Fibroblast of pulmonary artery (primary cell): ENCODE results near the gene ELMO1.

Experiments
- DNase-seq: peaks from one replicate; pipeline ENCODE4 v3.0.0-alpha.2; 2010; ENCODE audit warnings: low read depth
- H3K4me3 ChIP-seq: replicated peaks from 2 replicates; pipeline ENCODE4 v1.5.1; 2011; ENCODE audit warnings: low read depth, mild to moderate bottlenecking, control low read depth, low read length, moderate library complexity
- CTCF ChIP-seq: IDR thresholded peaks from 2 replicates; pipeline ENCODE4 v1.5.1; 2011; ENCODE audit warnings: mild to moderate bottlenecking, control low read depth, low read length, inconsistent platforms; ENCODE audit errors: missing control alignments

Gene ELMO1

GRCh38 chr7:37448636-37449361 lies at the start of gene ELMO1:
Gene ELMO1 (minus strand): TSS chr7:37448864. CDS start chr7:37342690, 106,174 bp downstream.
- DNase-seq: peak; percentile 44
- peak within 1 kb of the TSS; percentile 40 for H3K4me3 ChIP-seq
- peak; percentile 29 for TF ChIP-seq CTCF

DNA sequence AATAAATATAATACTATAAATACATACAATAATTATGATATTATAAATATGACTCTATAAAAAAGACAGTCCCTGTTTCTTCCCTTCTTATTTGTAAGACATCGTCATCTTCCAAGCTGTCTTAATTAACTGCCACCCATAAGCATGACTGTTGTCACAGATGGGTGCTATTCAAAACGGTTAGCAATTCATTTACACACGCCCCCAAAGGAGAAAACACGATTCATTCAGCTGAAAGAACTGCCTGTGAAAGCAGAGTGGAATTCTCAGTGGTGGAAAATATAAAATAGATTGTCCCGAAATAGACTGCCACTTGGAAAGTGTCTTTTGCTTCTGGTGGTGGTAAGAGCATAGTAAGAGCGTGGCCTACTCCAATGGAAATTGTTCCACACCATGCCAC lies 48.9 kb upstream of the ELMO1 start:
- no peak for TF ChIP-seq CTCF
- DNase-seq: no peak
- no peak overlapping the region for H3K4me3 ChIP-seq

DNA sequence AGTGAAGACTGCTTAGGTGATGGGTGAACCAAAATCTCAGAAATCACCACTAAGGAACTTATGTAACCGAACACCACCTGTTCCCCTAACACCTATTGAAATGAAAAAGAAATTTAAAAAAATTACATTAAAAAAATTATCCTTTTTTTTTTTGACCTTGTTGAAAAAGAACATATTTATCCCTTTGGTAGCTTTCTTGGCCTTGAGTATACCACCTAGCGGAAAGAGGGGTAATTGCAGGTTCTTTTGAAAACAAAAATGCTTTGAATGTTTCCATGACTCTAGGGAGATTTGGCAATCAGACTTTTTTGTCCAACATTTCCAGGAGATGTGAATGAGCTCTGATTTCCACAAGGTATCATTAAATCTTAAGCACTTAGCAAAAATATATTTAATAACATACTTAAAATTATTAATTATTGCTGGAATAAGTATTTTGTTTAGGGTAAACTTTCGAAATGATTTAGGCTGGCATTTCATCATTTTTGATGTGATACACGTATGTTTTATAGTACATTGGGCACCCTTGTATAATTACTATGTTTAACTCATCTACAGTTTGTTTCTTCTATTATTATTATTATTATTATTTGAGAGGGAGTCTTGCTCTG lies 47.0 kb upstream of the ELMO1 start:
- TF ChIP-seq CTCF: peak; percentile 69
- H3K4me3 ChIP-seq: no peak overlapping the region
- DNase-seq: peak; percentile 56

DNA sequence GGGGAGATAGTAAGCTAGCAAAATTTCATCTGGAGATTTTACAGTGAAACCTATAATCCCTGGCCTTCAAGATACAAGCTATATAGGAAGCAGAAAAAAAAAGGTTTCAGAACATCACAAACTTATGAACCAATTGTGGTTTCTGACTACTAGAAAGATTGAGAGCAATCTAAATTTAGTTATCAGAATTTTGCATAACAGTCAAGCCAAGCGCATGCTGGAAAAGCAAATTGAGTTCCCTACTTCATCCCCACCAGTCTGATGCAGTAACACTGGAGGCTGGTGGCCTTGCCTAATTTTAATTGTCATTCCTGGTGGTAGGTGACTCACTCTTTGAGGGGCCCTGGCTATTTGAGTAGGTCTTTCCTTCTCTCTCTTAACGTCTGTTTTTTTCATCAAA lies 46.3 kb upstream of the ELMO1 start:
- no peak for DNase-seq
- no peak overlapping the region for H3K4me3 ChIP-seq
- TF ChIP-seq CTCF: no peak

DNA sequence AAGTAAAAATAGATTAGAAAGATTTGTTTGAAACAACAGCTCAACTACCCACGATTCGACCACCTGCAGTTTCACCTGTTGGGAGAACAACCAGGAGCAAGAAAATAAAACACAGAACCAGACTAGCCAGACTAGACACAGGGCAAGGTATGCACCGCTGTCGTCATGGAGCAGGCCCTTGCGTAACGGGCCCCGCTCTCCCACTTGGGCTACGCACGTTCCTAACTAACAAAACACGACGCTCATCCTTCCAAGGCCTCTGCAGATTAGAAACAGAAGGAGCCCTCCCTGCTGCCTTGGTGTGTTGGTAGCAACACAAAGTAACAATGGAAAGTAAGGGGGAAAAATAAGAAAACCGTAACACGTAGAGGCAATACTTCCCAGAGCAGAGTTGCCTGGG lies 45.1 kb upstream of the ELMO1 start:
- no peak overlapping the region for H3K4me3 ChIP-seq
- TF ChIP-seq CTCF: no peak
- no peak for DNase-seq

- TF ChIP-seq CTCF: no peak
- DNase-seq: no peak
- no peak overlapping the region for H3K4me3 ChIP-seq
Measured at GRCh38 chr7:37493123-37493522, 44.5 kb upstream of the ELMO1 start.
